Kidney (tissue), 14 donors: ENCODE data around the gene C11orf52. TPM values are rescaled to one million over a fixed set of nuclear protein-coding genes. Genes with fewer than 3 reads are reported as not detected.

Source experiments
- DNase-seq, 5 donors: peaks; one replicate each; pipeline ENCODE4 v3.0.0-alpha.2; 2013 to 2020
- FAIRE-seq: peaks from 2 replicates; lab custom pipeline; 2012; peaks lifted over from hg19 to GRCh38; lab: Jason Lieb, UNC
- H3K27ac ChIP-seq, 2 donors: one replicate each; pipeline ENCODE4 v1.7.0; 2013; ENCODE audit warnings: low read depth in 2 of 2, low read length in 2 of 2, inconsistent platforms in 1 of 2
- H3K27me3 ChIP-seq: one replicate; pipeline ENCODE4 v1.7.1; 2013; ENCODE audit warnings: low read length, inconsistent platforms; ENCODE audit not compliant: control insufficient read depth, insufficient read depth
- H3K36me3 ChIP-seq, 3 donors: one replicate each; pipeline versions ENCODE4 v1.7.0 to v1.7.1; 2013; ENCODE audit warnings: low read length in 3 of 3, control low read depth in 1 of 3, inconsistent platforms in 1 of 3; ENCODE audit not compliant: insufficient read depth in 3 of 3, control insufficient read depth in 2 of 3
- H3K4me1 ChIP-seq, 3 donors: one replicate each; pipeline versions ENCODE4 v1.7.0 to v1.7.1; 2013; ENCODE audit warnings: low read length in 3 of 3, inconsistent platforms in 1 of 3, low read depth in 1 of 3; ENCODE audit not compliant: control insufficient read depth in 2 of 3, insufficient read depth in 2 of 3
- H3K4me3 ChIP-seq, 3 donors: one replicate each; pipeline versions ENCODE4 v1.7.0 to v1.8.1; 2013; ENCODE audit warnings: low read length in 3 of 3, control low read depth in 1 of 3, inconsistent platforms in 1 of 3
- H3K9ac ChIP-seq, 3 donors: one replicate each; pipeline versions ENCODE4 v1.7.0 to v1.7.1; 2013; ENCODE audit warnings: low read length in 3 of 3, control low read depth in 1 of 3, inconsistent platforms in 1 of 3
- H3K9me3 ChIP-seq, 3 donors: one replicate each; pipeline versions ENCODE4 v1.7.0 to v1.7.1; 2013; ENCODE audit warnings: low read length in 3 of 3, control low read depth in 1 of 3, inconsistent platforms in 1 of 3; ENCODE audit not compliant: control insufficient read depth in 2 of 3, insufficient read depth in 1 of 3
- CTCF ChIP-seq: IDR thresholded peaks from 3 replicates; pipeline ENCODE4 v1.5.1; 2012; ENCODE audit warnings: mild to moderate bottlenecking, moderate library complexity, borderline replicate concordance; ENCODE audit not compliant: insufficient read depth; ENCODE audit errors: extremely low read depth
- intact Hi-C: fragments of 100-400 bp; cut with DNase I; formaldehyde crosslinking; loops from one replicate; pipeline ENCODE4 v1.11.1; 2022
- polyA plus RNA-seq: library from polyadenylated mRNA; stranded (reverse); fragments of 350-450 nt; fragmentation: Illumina TruSeq; extraction: RNeasy Lipid Tissue Mini Kit (QIAGEN cat#74804); gene quantifications from one replicate; pipeline ENCODE4 v1.2.3, GENCODE V29; 2014; ENCODE audit warnings: low read depth, low replicate concordance; ENCODE audit not compliant: insufficient read depth
- total RNA-seq: library from RNA; stranded (reverse); fragmentation: NEBNext Ultra II Directional; extraction: Animal tissue kit (Norgen Biotek cat#: 25700); gene quantifications from one replicate; pipeline ENCODE4 v1.2.1, GENCODE V29; 2021
- donor health status: control.
- donor health status: control.
- donor health status: control.
- donor health status: control.
- donor health status: control.
- donor health status: DM: yes; HTN: yes; CAD: no.
- donor health status: Normal renal cell carcinoma (clear cell type).

C11orf52 gene
- total and polyA plus RNA-seq, 2 donors from 2014 or later = 27.8 to 103 TPM

- FAIRE-seq (no peak), DNase-seq (peak in 1 of 5 donors; percentile 35)
- Histone ChIP-seq H3K27ac (no peak overlapping the region), H3K9ac (no peak overlapping the region), H3K36me3 (no peaks in the 10 kb centered on the region), H3K9me3 (no peaks in the 10 kb centered on the region), H3K4me1 (no peaks in the 10 kb centered on the region), H3K4me3 (no peak overlapping the region), H3K27me3 (no peaks in the 10 kb centered on the region)
- TF ChIP-seq CTCF = no peak
- intact Hi-C loops = no loop called here
These were observed 25.4 kb downstream of the C11orf52 start for GRCh38 chr11:111944139-111944538.

- TF ChIP-seq CTCF = no peak
- intact Hi-C loops = no loop called here
- Histone ChIP-seq H3K4me1 (no peaks in the 10 kb centered on the region), H3K9ac (no peak overlapping the region), H3K27me3 (no peaks in the 10 kb centered on the region), H3K4me3 (no peak overlapping the region), H3K9me3 (no peaks in the 10 kb centered on the region), H3K36me3 (no peaks in the 10 kb centered on the region), H3K27ac (no peak overlapping the region)
- DNase-seq = no peak
- FAIRE-seq = no peak
These were observed 25.9 kb downstream of the C11orf52 start for GRCh38 chr11:111944651-111945051.

- FAIRE-seq = no peak
- TF ChIP-seq CTCF = no peak
- DNase-seq = no peak
- no peak overlapping the region for H3K27ac ChIP-seq
- no peaks in the 10 kb centered on the region for H3K9me3 ChIP-seq
- no peaks in the 10 kb centered on the region for H3K36me3 ChIP-seq
- no peaks in the 10 kb centered on the region for H3K4me1 ChIP-seq
- intact Hi-C loops = no loop called here
- H3K27me3 ChIP-seq = no peaks in the 10 kb centered on the region
- no peak overlapping the region for H3K4me3 ChIP-seq
- H3K9ac ChIP-seq = no peak overlapping the region
These were observed 26.5 kb downstream of the C11orf52 start for GRCh38 chr11:111945198-111945597.

- no peak for DNase-seq
- Histone ChIP-seq H3K36me3 (no peaks in the 10 kb centered on the region), H3K9ac (no peak overlapping the region), H3K27me3 (no peaks in the 10 kb centered on the region), H3K4me1 (no peaks in the 10 kb centered on the region), H3K9me3 (no peaks in the 10 kb centered on the region), H3K4me3 (no peak overlapping the region), H3K27ac (no peak overlapping the region)
- no peak for FAIRE-seq
- no peak for TF ChIP-seq CTCF
- intact Hi-C loops = no loop called here
These were observed 27.8 kb downstream of the C11orf52 start for GRCh38 chr11:111946499-111946898.
